ENCODE results near the gene MMS22L.

The MMS22L gene

GRCh38 chr6:97214671-97215070 lies 68.3 kb downstream of the MMS22L start:
- no peak for DNase-seq (ENCODE audit: low read depth in 1 of 2, low spot score in 1 of 2)
- no peak for TF ChIP-seq SPI1 (IDR thresholded peaks at IDR 0.05; ENCODE audit: borderline replicate concordance, low read depth)
- no peak for TF ChIP-seq CTCF (IDR thresholded peaks at IDR 0.05; ENCODE audit: insufficient read depth, low read length)
- TF ChIP-seq POLR2AphosphoS5 (IDR thresholded peaks at IDR 0.05; ENCODE audit: low read depth) = no peak
- TF ChIP-seq REST (IDR thresholded peaks at IDR 0.05; ENCODE audit: insufficient replicate concordance, low read depth) = no peak
- TF ChIP-seq GABPA (IDR thresholded peaks at IDR 0.05; ENCODE audit: low read depth) = no peak
- no peak overlapping the region for H3K27ac ChIP-seq (replicated peaks)
- no peaks in the 10 kb centered on the region for H3K27me3 ChIP-seq (ENCODE audit: insufficient read depth, poor library complexity, severe bottlenecking)
- H3K4me3 ChIP-seq (replicated peaks; ENCODE audit: insufficient read depth, low read length) = no peak overlapping the region

GRCh38 chr6:97207383-97207782 lies 75.6 kb downstream of the MMS22L start:
- Histone ChIP-seq H3K27me3 (ENCODE audit: insufficient read depth, poor library complexity, severe bottlenecking) (no peaks in the 10 kb centered on the region), H3K27ac (replicated peaks) (no peak overlapping the region), H3K4me3 (replicated peaks; ENCODE audit: insufficient read depth, low read length) (no peak overlapping the region)
- TF ChIP-seq REST (IDR thresholded peaks at IDR 0.05; ENCODE audit: insufficient replicate concordance, low read depth) (no peak), CTCF (IDR thresholded peaks at IDR 0.05; ENCODE audit: insufficient read depth, low read length) (no peak), GABPA (IDR thresholded peaks at IDR 0.05; ENCODE audit: low read depth) (no peak), POLR2AphosphoS5 (IDR thresholded peaks at IDR 0.05; ENCODE audit: low read depth) (no peak), SPI1 (IDR thresholded peaks at IDR 0.05; ENCODE audit: borderline replicate concordance, low read depth) (no peak)
- DNase-seq (ENCODE audit: low read depth in 1 of 2, low spot score in 1 of 2) = no peak

- H3K27ac ChIP-seq (replicated peaks) = no peak overlapping the region
- no peaks in the 10 kb centered on the region for H3K27me3 ChIP-seq (ENCODE audit: insufficient read depth, poor library complexity, severe bottlenecking)
- no peak overlapping the region for H3K4me3 ChIP-seq (replicated peaks; ENCODE audit: insufficient read depth, low read length)
- no peak for TF ChIP-seq CTCF (IDR thresholded peaks at IDR 0.05; ENCODE audit: insufficient read depth, low read length)
- TF ChIP-seq REST (IDR thresholded peaks at IDR 0.05; ENCODE audit: insufficient replicate concordance, low read depth) = no peak
- TF ChIP-seq GABPA (IDR thresholded peaks at IDR 0.05; ENCODE audit: low read depth) = no peak
- TF ChIP-seq POLR2AphosphoS5 (IDR thresholded peaks at IDR 0.05; ENCODE audit: low read depth) = no peak
- no peak for TF ChIP-seq SPI1 (IDR thresholded peaks at IDR 0.05; ENCODE audit: borderline replicate concordance, low read depth)
- DNase-seq (ENCODE audit: low read depth in 1 of 2, low spot score in 1 of 2) = no peak
These were observed 77.0 kb downstream of the MMS22L start for GRCh38 chr6:97205966-97206365.

All from HL-60 (cell line).